DMS153 treated with DMSO at 0.1 percent for 48 hours (cell line): ENCODE measurements around the gene SLC49A4.

ENCODE experiments used
- DNase-seq: peaks from one replicate; lab custom pipeline; 2025; ENCODE audit not compliant: unreplicated experiment; lab: John Stamatoyannopoulos, UW

Gene SLC49A4

GRCh38 chr3:122785231-122785630 is 9.6 kb upstream of the SLC49A4 start:
- no peak for DNase-seq

GRCh38 chr3:122786066-122786465 is 8.8 kb upstream of the SLC49A4 start:
- DNase-seq: no peak

- DNase-seq: no peak
Observed at GRCh38 chr3:122787872-122788271, 7.0 kb upstream of the SLC49A4 start.

GRCh38 chr3:122789585-122790273 is 5.1 kb upstream of the SLC49A4 start:
- no peak for DNase-seq

- no peak for DNase-seq
Observed at GRCh38 chr3:122793568-122794416, 1.1 kb upstream of the SLC49A4 start, which contains the start of gene HSPBAP1. Gene HSPBAP1 (minus strand): TSS chr3:122793831. CDS start chr3:122793680, 151 bp downstream.

- DNase-seq: no peak
Observed at GRCh38 chr3:122794483-122794778, 438 bp upstream of the SLC49A4 start.

- no peak for DNase-seq
Observed at GRCh38 chr3:122795674-122796195, 866 bp downstream of the SLC49A4 start.

- DNase-seq: no peak
Observed at GRCh38 chr3:122797291-122797690, 2.4 kb downstream of the SLC49A4 start.

- no peak for DNase-seq
Observed at GRCh38 chr3:122799322-122799721, 4.5 kb downstream of the SLC49A4 start.

- no peak for DNase-seq
Observed at GRCh38 chr3:122800031-122800430, 5.2 kb downstream of the SLC49A4 start.

GRCh38 chr3:122800706-122801237 is 5.9 kb downstream of the SLC49A4 start:
- DNase-seq: no peak

GRCh38 chr3:122802323-122802722 is 7.5 kb downstream of the SLC49A4 start:
- no peak for DNase-seq

- DNase-seq: no peak
Observed at GRCh38 chr3:122803977-122804376, 9.1 kb downstream of the SLC49A4 start.

GRCh38 chr3:122810734-122811133 is 15.9 kb downstream of the SLC49A4 start:
- DNase-seq: no peak

GRCh38 chr3:122816587-122816986 is 21.7 kb downstream of the SLC49A4 start:
- no peak for DNase-seq

- no peak for DNase-seq
Observed at GRCh38 chr3:122824465-122825381, 29.9 kb downstream of the SLC49A4 start.

GRCh38 chr3:122825460-122825859 is 30.6 kb downstream of the SLC49A4 start:
- DNase-seq: no peak

GRCh38 chr3:122826278-122826677 is 31.4 kb downstream of the SLC49A4 start:
- no peak for DNase-seq

- DNase-seq: no peak
Observed at GRCh38 chr3:122828281-122828680, 33.4 kb downstream of the SLC49A4 start.

GRCh38 chr3:122835590-122835989 is 40.7 kb downstream of the SLC49A4 start:
- no peak for DNase-seq

- peak; percentile 12 for DNase-seq
Observed at GRCh38 chr3:122843604-122844003, 48.7 kb downstream of the SLC49A4 start.
